ENCODE measurements around the gene SLC7A7.

The SLC7A7 gene

GRCh38 chr14:22819151-22819988 is 4.1 kb upstream of the SLC7A7 start:
- Histone ChIP-seq H3K27ac (peak overlapping the region; percentile 85), H3K27me3 (peaks cover 27% of the 10 kb centered on the region), H3K4me3 (ENCODE audit: low read depth in 1 of 2, low read length in 1 of 2) (peak overlapping the region; percentile 21 to 40), H3K4me1 (ENCODE audit: control insufficient read depth in 1 of 2, insufficient read depth in 1 of 2, low read depth in 1 of 2, low read length in 1 of 2) (peaks cover 75 to 82% of the 10 kb centered on the region in 2 experiments), H3K9me3 (no peaks in the 10 kb centered on the region), H3K36me3 (no peaks in the 10 kb centered on the region)
- no peak for TF ChIP-seq CTCF (IDR thresholded peaks at IDR 0.05)

- no peaks in the 10 kb centered on the region for H3K27me3 ChIP-seq
- H3K36me3 ChIP-seq, result no peaks in the 10 kb centered on the region
- peaks cover 70 to 78% of the 10 kb centered on the region in 2 experiments for H3K4me1 ChIP-seq (ENCODE audit: control insufficient read depth in 1 of 2, insufficient read depth in 1 of 2, low read depth in 1 of 2, low read length in 1 of 2)
- peak overlapping the region; percentile 54 to 63 for H3K4me3 ChIP-seq (ENCODE audit: low read depth in 1 of 2, low read length in 1 of 2)
- H3K9me3 ChIP-seq, result no peaks in the 10 kb centered on the region
- no peak for TF ChIP-seq CTCF (IDR thresholded peaks at IDR 0.05)
- peak overlapping the region; percentile 96 for H3K27ac ChIP-seq
Observed at GRCh38 chr14:22814373-22814772, 862 bp downstream of the SLC7A7 start.

- Histone ChIP-seq H3K27me3 (no peaks in the 10 kb centered on the region), H3K4me1 (ENCODE audit: control insufficient read depth in 1 of 2, insufficient read depth in 1 of 2, low read depth in 1 of 2, low read length in 1 of 2) (peaks cover 59 to 65% of the 10 kb centered on the region in 2 experiments), H3K27ac (no peak overlapping the region), H3K4me3 (ENCODE audit: low read depth in 1 of 2, low read length in 1 of 2) (no peak overlapping the region), H3K36me3 (no peaks in the 10 kb centered on the region), H3K9me3 (no peaks in the 10 kb centered on the region)
- TF ChIP-seq CTCF (IDR thresholded peaks at IDR 0.05), result no peak
Observed at GRCh38 chr14:22813145-22813544, 2.1 kb downstream of the SLC7A7 start.

GRCh38 chr14:22812744-22813143 is 2.5 kb downstream of the SLC7A7 start:
- Histone ChIP-seq H3K9me3 (no peaks in the 10 kb centered on the region), H3K27me3 (no peaks in the 10 kb centered on the region), H3K27ac (no peak overlapping the region), H3K4me1 (ENCODE audit: control insufficient read depth in 1 of 2, insufficient read depth in 1 of 2, low read depth in 1 of 2, low read length in 1 of 2) (peaks cover 55 to 61% of the 10 kb centered on the region in 2 experiments), H3K4me3 (ENCODE audit: low read depth in 1 of 2, low read length in 1 of 2) (no peak overlapping the region), H3K36me3 (no peaks in the 10 kb centered on the region)
- TF ChIP-seq CTCF (IDR thresholded peaks at IDR 0.05), result no peak

- Histone ChIP-seq H3K4me3 (ENCODE audit: low read depth in 1 of 2, low read length in 1 of 2) (peak overlapping the region in 1 of 2 experiments; percentile 38), H3K4me1 (ENCODE audit: control insufficient read depth in 1 of 2, insufficient read depth in 1 of 2, low read depth in 1 of 2, low read length in 1 of 2) (peaks cover 49 to 54% of the 10 kb centered on the region in 2 experiments), H3K9me3 (no peaks in the 10 kb centered on the region), H3K27me3 (no peaks in the 10 kb centered on the region), H3K27ac (peak overlapping the region; percentile 82), H3K36me3 (no peaks in the 10 kb centered on the region)
- no peak for TF ChIP-seq CTCF (IDR thresholded peaks at IDR 0.05)
Observed at GRCh38 chr14:22811722-22812121, 3.5 kb downstream of the SLC7A7 start.
